Esophagus muscularis mucosa (tissue), 3 donors: Measurements from ENCODE around the gene TRIM36.

ENCODE experiments used
- CTCF ChIP-seq, 3 experiments: fragments of 200-600 bp in 2 of 3; fragments of 450-650 bp in 1 of 3; sonication (generic) in 2 of 3; IDR thresholded peaks; one replicate each; pipeline ENCODE4 v1.5.1; 2017 to 2019; ENCODE audit warnings: antibody characterized with exemption in 3 of 3, mild to moderate bottlenecking in 2 of 3, moderate library complexity in 1 of 3
- POLR2A ChIP-seq: fragments of 450-650 bp; IDR thresholded peaks from one replicate; pipeline ENCODE4 v1.6.1; 2017; ENCODE audit warnings: antibody characterized with exemption, moderate library complexity, mild to moderate bottlenecking, low read depth
- POLR2AphosphoS5 ChIP-seq, 2 donors: sonication (generic); formaldehyde crosslinking; IDR thresholded peaks; one replicate each; pipeline ENCODE4 v1.6.1; 2017; ENCODE audit warnings: antibody characterized with exemption in 2 of 2

GRCh38 chr5:115169487-115170133 is at the start of gene TRIM36:
- TF ChIP-seq CTCF (IDR thresholded peaks at IDR 0.05) (peak in 1 of 3 experiments; percentile 20), POLR2A (no peak), POLR2AphosphoS5 (IDR thresholded peaks at IDR 0.05) (peak; percentile 80 to 91)
